Osteoblast (primary cell): ENCODE measurements around the gene GJC3. TPM values are rescaled to one million over a fixed set of nuclear protein-coding genes. Genes with fewer than 3 reads are reported as not detected.

ENCODE experiments used
- DNase-seq: peaks from one replicate; pipeline ENCODE4 v3.0.0; 2011; ENCODE audit warnings: low spot score, mixed read lengths; ENCODE audit not compliant: insufficient read length; ENCODE audit errors: missing footprints
- H2AFZ ChIP-seq: 2 replicates; pipeline ENCODE4 v1.6.0; 2011; ENCODE audit warnings: mild to moderate bottlenecking, low read length
- H3K27ac ChIP-seq: 2 replicates; pipeline ENCODE4 v1.5.1; 2011; ENCODE audit warnings: mild to moderate bottlenecking, low read depth, low read length, moderate library complexity
- H3K27me3 ChIP-seq: 2 replicates; pipeline ENCODE4 v1.6.0; 2012; ENCODE audit warnings: mild to moderate bottlenecking, control low read depth, inconsistent platforms, low read length, moderate library complexity; ENCODE audit not compliant: insufficient read depth
- H3K36me3 ChIP-seq: 2 replicates; pipeline ENCODE4 v1.5.1; 2011; ENCODE audit warnings: mild to moderate bottlenecking, low read length, control low read depth, moderate library complexity; ENCODE audit not compliant: insufficient read depth
- H3K4me1 ChIP-seq: 2 replicates; pipeline ENCODE4 v1.5.1; 2011; ENCODE audit warnings: mild to moderate bottlenecking, low read length, control low read depth, moderate library complexity; ENCODE audit not compliant: insufficient read depth
- H3K4me2 ChIP-seq: 2 replicates; pipeline ENCODE4 v1.6.0; 2011; ENCODE audit warnings: mild to moderate bottlenecking, low read length; ENCODE audit not compliant: insufficient read depth
- H3K4me3 ChIP-seq: fragments of 200-600 bp; sonication (generic); 3 replicates; pipeline ENCODE4 v1.5.1; 2012; ENCODE audit warnings: mild to moderate bottlenecking, low read length, inconsistent platforms; ENCODE audit not compliant: insufficient read depth
- H3K79me2 ChIP-seq: 2 replicates; pipeline ENCODE4 v1.6.0; 2012; ENCODE audit warnings: mild to moderate bottlenecking, low read length, control low read depth, inconsistent platforms; ENCODE audit not compliant: insufficient read depth
- H3K9me3 ChIP-seq: 2 replicates; pipeline ENCODE4 v1.5.1; 2011; ENCODE audit warnings: low read depth, low read length, control low read depth
- H4K20me1 ChIP-seq: 2 replicates; pipeline ENCODE4 v1.6.0; 2012; ENCODE audit warnings: mild to moderate bottlenecking, low read length, control low read depth; ENCODE audit not compliant: insufficient read depth
- CTCF ChIP-seq: IDR thresholded peaks from 2 replicates; pipeline ENCODE4 v1.5.1; 2011; ENCODE audit warnings: mild to moderate bottlenecking, low read depth, low read length, moderate library complexity; ENCODE audit errors: extremely low read depth
- total RNA-seq: library from RNA; depleted of rRNA; stranded (reverse); fragments of >200 nt; gene quantifications from 2 replicates; pipeline ENCODE4 v1.2.3, GENCODE V29; 2012

GJC3 gene
- total RNA-seq, 1 donor, result not detected

DNA sequence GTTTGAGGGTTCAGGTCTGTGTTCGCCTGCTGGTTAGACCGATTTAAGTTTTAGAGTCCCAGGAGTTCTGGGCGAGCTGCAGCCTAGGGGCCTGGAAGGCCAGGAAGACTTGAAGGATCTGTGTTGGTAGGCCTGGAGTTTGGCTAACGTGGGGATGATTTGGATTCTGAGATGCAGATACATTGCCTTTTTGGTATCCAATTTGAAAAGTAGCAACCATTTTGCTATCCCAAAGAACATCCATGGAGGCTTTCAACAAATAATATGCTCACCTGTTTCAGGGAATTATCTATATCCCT, 9.7 kb downstream of the GJC3 start:
- Histone ChIP-seq H4K20me1 (peaks cover 23% of the 10 kb centered on the region), H3K79me2 (peaks cover 44% of the 10 kb centered on the region), H3K27ac (peak overlapping the region; percentile 85)

GRCh38 chr7:99918959-99919813, 10.2 kb downstream of the GJC3 start, which contains the start of gene TRIM4:
Gene TRIM4 (minus strand): TSS chr7:99919530. CDS start chr7:99919401, 129 bp downstream.
- peak within 1 kb of the TSS; percentile 92 for H2AFZ ChIP-seq
- TF ChIP-seq CTCF, result peak; percentile 26
- peak within 1 kb of the TSS; percentile 88 for H3K4me3 ChIP-seq
- H3K4me1 ChIP-seq, result peaks cover 17% of the 10 kb centered on the region
- H3K79me2 ChIP-seq, result peaks cover 48% of the 10 kb centered on the region
- H3K27ac ChIP-seq, result peak within 1 kb of the TSS; percentile 85
- H3K36me3 ChIP-seq, result peaks cover 8% of the 10 kb centered on the region
- peaks cover 23% of the 10 kb centered on the region for H4K20me1 ChIP-seq
- peak; percentile 97 for DNase-seq
- no peaks in the 10 kb centered on the region for H3K27me3 ChIP-seq
- no peaks in the 10 kb centered on the region for H3K9me3 ChIP-seq
- peak within 1 kb of the TSS; percentile 94 for H3K4me2 ChIP-seq

More for the DNA sequence above, 9.7 kb downstream of the GJC3 start:
- TF ChIP-seq CTCF, result no peak
- Histone ChIP-seq H3K36me3 (peaks cover 8% of the 10 kb centered on the region), H2AFZ (peak overlapping the region; percentile 92), H3K4me3 (peak overlapping the region; percentile 88), H3K9me3 (no peaks in the 10 kb centered on the region), H3K4me1 (peaks cover 17% of the 10 kb centered on the region), H3K27me3 (no peaks in the 10 kb centered on the region), H3K4me2 (peak overlapping the region; percentile 94)
- DNase-seq, result no peak

GRCh38 chr7:99910976-99911375, 18.4 kb downstream of the GJC3 start:
- H3K79me2 ChIP-seq, result peaks cover 70% of the 10 kb centered on the region
- peaks cover 46% of the 10 kb centered on the region for H4K20me1 ChIP-seq
- H3K9me3 ChIP-seq, result no peaks in the 10 kb centered on the region

More at GRCh38 chr7:99910976-99911375, 18.4 kb downstream of the GJC3 start:
- Histone ChIP-seq H3K27me3 (no peaks in the 10 kb centered on the region), H3K4me3 (no peak overlapping the region), H2AFZ (no peak overlapping the region), H3K36me3 (peaks cover 48% of the 10 kb centered on the region), H3K27ac (no peak overlapping the region), H3K4me1 (no peaks in the 10 kb centered on the region), H3K4me2 (no peak overlapping the region)
- no peak for TF ChIP-seq CTCF
- DNase-seq, result no peak
